Measurements from ENCODE around the gene RTN4IP1. TPM values are rescaled to one million over a fixed set of nuclear protein-coding genes. Genes with fewer than 3 reads are reported as not detected.

RTN4IP1 gene
- total and polyA plus RNA-seq, 2 of the 13 experiments (the other 11 are each of a cell fraction or from before 2014, with no cell fraction given), result 5.5 to 17.2 TPM

GRCh38 chr6:106639812-106640211, 10.5 kb upstream of the RTN4IP1 start:
- Histone ChIP-seq H3K27me3 (ENCODE audit: control insufficient read depth in 1 of 2, insufficient read depth in 2 of 2, low read length in 2 of 2) (no peaks in the 10 kb centered on the region), H3K4me3 (replicated peaks in 1 of 3; ENCODE audit: insufficient read depth in 1 of 3, low read depth in 2 of 3, low read length in 3 of 3) (no peak overlapping the region), H3K79me2 (ENCODE audit: insufficient read depth, low read length) (peaks cover 32% of the 10 kb centered on the region), H4K20me1 (ENCODE audit: insufficient read depth, low read length) (no peaks in the 10 kb centered on the region), H3K27ac (ENCODE audit: extremely low read length, insufficient read depth, low read length) (no peak overlapping the region), H3K9ac (ENCODE audit: insufficient read depth, low read depth, low read length) (no peak overlapping the region), H3K9me3 (ENCODE audit: low read length) (no peaks in the 10 kb centered on the region), H2AFZ (ENCODE audit: low read length) (no peak overlapping the region), H3K4me1 (ENCODE audit: insufficient read depth, low read length) (peaks cover 9% of the 10 kb centered on the region; the same call in 1 of the 2 replicates), H3K4me2 (ENCODE audit: low read depth, low read length) (no peak overlapping the region), H3K36me3 (replicated peaks in 1 of 2; ENCODE audit: control insufficient read depth in 1 of 2, insufficient read depth in 2 of 2, low read length in 2 of 2) (peaks cover 5 to 40% of the 10 kb centered on the region in 2 experiments; a peak in 4 of 5 replicates)
- in situ Hi-C loops (cut with HindIII; ENCODE audit: extremely low pct_ligation_motif_present, low pct_unique_long_range_greater_than_20kb) (no loop called here), intact Hi-C loops (cut with micrococcal nuclease; ENCODE audit: unreplicated experiment) (loop anchor here (10.0 kb wide), 1 partner anchor 155 kb away; no protein-coding TSS in a partner anchor)
- no TSS peak for BruUV-seq (replicated peaks)
- ChIA-PET POLR2A (no interaction called here), CTCF (ENCODE audit: low intra/inter-chr PET ratio, low total read pairs) (no interaction called here)
- ATAC-seq (no peak), FAIRE-seq (no peak), DNase-seq (ENCODE audit: low spot score) (no peak)
- WGBS (ENCODE audit: low lambda C conversion rate), result 75% methylated on average over 4 of the region's 4 CpGs
- TF ChIP-seq ZNF549 (CRISPR knock-in tag; IDR thresholded peaks at IDR 0.05) (no peak), CSRNP2 (CRISPR knock-in tag; conservative IDR thresholded peaks at IDR 0.05; ENCODE audit: low read depth) (no peak), PCBP1 (IDR thresholded peaks at IDR 0.05; ENCODE audit: borderline replicate concordance, low read depth, low read length) (no peak), EEA1 (CRISPR knock-in tag; IDR thresholded peaks at IDR 0.05; ENCODE audit: borderline replicate concordance) (no peak), IRF1 (CRISPR knock-in tag; IDR thresholded peaks at IDR 0.05; ENCODE audit: low read depth) (no peak), BHLHE40 (IDR thresholded peaks at IDR 0.05; ENCODE audit: low read length) (no peak), THAP9 (CRISPR knock-in tag; IDR thresholded peaks at IDR 0.05; ENCODE audit: borderline replicate concordance) (no peak), ZNF543 (CRISPR knock-in tag; IDR thresholded peaks at IDR 0.05) (no peak), SNAI1 (CRISPR knock-in tag; IDR thresholded peaks at IDR 0.05; ENCODE audit: borderline replicate concordance) (no peak), GMEB1 (CRISPR knock-in tag; IDR thresholded peaks at IDR 0.05; ENCODE audit: borderline replicate concordance) (no peak), POGK (CRISPR knock-in tag; conservative IDR thresholded peaks at IDR 0.05) (no peak), PHF20 (CRISPR knock-in tag; IDR thresholded peaks at IDR 0.05) (no peak)

Measured in HepG2 (cell line).